Measurements from ENCODE around the gene PANX2. TPM values are rescaled to one million over a fixed set of nuclear protein-coding genes. Genes with fewer than 3 reads are reported as not detected.

The PANX2 gene
- total and polyA plus RNA-seq, 9 of the 15 experiments (the other 6 are each of a cell fraction or from before 2014, with no cell fraction given): 0.01 to 3.9 (median 0.67) TPM; not detected in 1

GRCh38 chr22:50189184-50189848 is 18.8 kb downstream of the PANX2 start:
- H3K4me3 ChIP-seq: no peak overlapping the region
- H3K27ac ChIP-seq (ENCODE audit: extremely low read depth, low read depth, low read length): no peak overlapping the region
- peak in 1 of 4 experiments; percentile 25 for DNase-seq (ENCODE audit: extremely low read depth in 1 of 4, low spot score in 3 of 4)
- no peaks in the 10 kb centered on the region for H3K27me3 ChIP-seq (ENCODE audit: control insufficient read depth in 2 of 2, insufficient read depth in 2 of 2, low read length in 2 of 2)
- ChIA-PET POLR2A (interaction anchor here (0.5 to 0.7 kb wide), 3 partner anchors 13 to 222 kb away, joined by 3 to 4 read pairs (median 3); no protein-coding TSS in a partner anchor), CTCF (ENCODE audit: low intra/inter-chr PET ratio) (interaction anchor here (1.2 kb wide), 1 partner anchor 40 kb away, joined by 3 read pairs; no protein-coding TSS in a partner anchor)
- no peak for FAIRE-seq
- ATAC-seq: no peak
- TF ChIP-seq RUNX1 (IDR thresholded peaks at IDR 0.05; ENCODE audit: low read depth) (no peak), NFIC (IDR thresholded peaks at IDR 0.05) (peak; percentile 82), CBFB (CRISPR knock-in tag; IDR thresholded peaks at IDR 0.05) (no peak), TFAP4 (CRISPR knock-in tag; IDR thresholded peaks at IDR 0.05; ENCODE audit: borderline replicate concordance) (0 out of 2 replicates have a peak, but pooled peaks have one; percentile 14), RBM22 (IDR thresholded peaks at IDR 0.05; ENCODE audit: low read depth, low read length, poor library complexity, severe bottlenecking) (no peak), ZBTB33 (CRISPR knock-in tag; IDR thresholded peaks at IDR 0.05) (peak; percentile 69), CBX1 (IDR thresholded peaks at IDR 0.05; ENCODE audit: low read depth) (no peak), RBFOX2 (IDR thresholded peaks at IDR 0.05; ENCODE audit: low read depth, low read length) (peak; percentile 30; the same call in 1 of the 2 replicates)
- TF ChIP-seq, protein P1, sequence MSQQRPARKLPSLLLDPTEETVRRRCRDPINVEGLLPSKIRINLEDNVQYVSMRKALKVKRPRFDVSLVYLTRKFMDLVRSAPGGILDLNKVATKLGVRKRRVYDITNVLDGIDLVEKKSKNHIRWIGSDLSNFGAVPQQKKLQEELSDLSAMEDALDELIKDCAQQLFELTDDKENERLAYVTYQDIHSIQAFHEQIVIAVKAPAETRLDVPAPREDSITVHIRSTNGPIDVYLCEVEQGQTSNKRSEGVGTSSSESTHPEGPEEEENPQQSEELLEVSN (IDR thresholded peaks at IDR 0.05; ENCODE audit: borderline replicate concordance in 1 of 2, extremely low read depth in 1 of 2, insufficient read depth in 1 of 2, insufficient read length in 1 of 2, low read depth in 1 of 2, low read length in 1 of 2, poor library complexity in 1 of 2, severe bottlenecking in 1 of 2): peak in 1 of 2 experiments; percentile 15
- TF ChIP-seq, protein P2, sequence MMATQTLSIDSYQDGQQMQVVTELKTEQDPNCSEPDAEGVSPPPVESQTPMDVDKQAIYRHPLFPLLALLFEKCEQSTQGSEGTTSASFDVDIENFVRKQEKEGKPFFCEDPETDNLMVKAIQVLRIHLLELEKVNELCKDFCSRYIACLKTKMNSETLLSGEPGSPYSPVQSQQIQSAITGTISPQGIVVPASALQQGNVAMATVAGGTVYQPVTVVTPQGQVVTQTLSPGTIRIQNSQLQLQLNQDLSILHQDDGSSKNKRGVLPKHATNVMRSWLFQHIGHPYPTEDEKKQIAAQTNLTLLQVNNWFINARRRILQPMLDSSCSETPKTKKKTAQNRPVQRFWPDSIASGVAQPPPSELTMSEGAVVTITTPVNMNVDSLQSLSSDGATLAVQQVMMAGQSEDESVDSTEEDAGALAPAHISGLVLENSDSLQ (IDR thresholded peaks at IDR 0.05): no peak
- in situ Hi-C loops (cut with MboI) (no loop called here), intact Hi-C loops (cut with micrococcal nuclease) (no loop called here)
- 67% methylated on average over 17 of the region's 20 CpGs for WGBS (ENCODE audit: insufficient coverage, low coverage, missing lambda C conversion rate)
- peaks cover 7% of the 10 kb centered on the region for H3K9me1 ChIP-seq (ENCODE audit: control insufficient read depth, insufficient read depth, low read length)
- no peak overlapping the region for H2AFZ ChIP-seq (ENCODE audit: low read depth, low read length)
- peaks cover 41% of the 10 kb centered on the region; the same call in 2 of the 3 replicates for H3K36me3 ChIP-seq (ENCODE audit: control insufficient read depth, insufficient read depth, low read length)
- no TSS peak for BruUV-seq (replicated peaks)
- peaks cover 65% of the 10 kb centered on the region for H3K79me2 ChIP-seq (ENCODE audit: control insufficient read depth, insufficient read depth, low read length)
- no peak overlapping the region for H3K4me2 ChIP-seq (ENCODE audit: insufficient read depth, low read length)
- peaks cover 8% of the 10 kb centered on the region for H4K20me1 ChIP-seq (replicated peaks; ENCODE audit: control insufficient read depth, insufficient read depth, low read length)
- peak overlapping the region in 1 of 2 experiments; percentile 93; a peak in 2 of 4 replicates for H3K9ac ChIP-seq (ENCODE audit: insufficient read depth in 1 of 2, low read depth in 2 of 2, low read length in 2 of 2)
- peaks cover 20 to 82% of the 10 kb centered on the region in 2 experiments for H3K4me1 ChIP-seq (replicated peaks in 1 of 2; ENCODE audit: control insufficient read depth in 2 of 2, insufficient read depth in 2 of 2, low read length in 2 of 2)
- H3K9me3 ChIP-seq (replicated peaks; ENCODE audit: control insufficient read depth, insufficient read depth, low read depth, low read length): no peaks in the 10 kb centered on the region
